Liver (tissue), 9 donors: ENCODE data around the gene ACMSD. TPM values are rescaled to one million over a fixed set of nuclear protein-coding genes. Genes with fewer than 3 reads are reported as not detected.

Source experiments
- DNase-seq: peaks from one replicate; pipeline ENCODE4 v3.0.0-alpha.2; 2017; ENCODE audit warnings: low spot score
- H3K27ac ChIP-seq, 2 donors: one replicate each; pipeline ENCODE4 v1.7.0; 2013; ENCODE audit warnings: inconsistent platforms in 2 of 2, low read length in 2 of 2, control low read depth in 1 of 2, low read depth in 1 of 2, mild to moderate bottlenecking in 1 of 2
- H3K27me3 ChIP-seq, 4 donors: one replicate each; pipeline versions ENCODE4 v1.6.1 to v1.7.0; 2013; ENCODE audit warnings: low read length in 3 of 4, inconsistent platforms in 1 of 4, mild to moderate bottlenecking in 1 of 4, moderate library complexity in 1 of 4; ENCODE audit not compliant: control insufficient read depth in 4 of 4, insufficient read depth in 4 of 4
- H3K36me3 ChIP-seq, 4 donors: one replicate each; pipeline versions ENCODE4 v1.6.1 to v1.7.0; 2013; ENCODE audit warnings: low read length in 3 of 4, mild to moderate bottlenecking in 3 of 4, low read depth in 1 of 4, moderate library complexity in 1 of 4; ENCODE audit not compliant: control insufficient read depth in 4 of 4, insufficient read depth in 3 of 4
- H3K4me1 ChIP-seq, 4 donors: one replicate each; pipeline versions ENCODE4 v1.6.1 to v1.7.0; 2013; ENCODE audit warnings: low read length in 3 of 4, mild to moderate bottlenecking in 3 of 4, moderate library complexity in 1 of 4; ENCODE audit not compliant: control insufficient read depth in 4 of 4, insufficient read depth in 4 of 4
- H3K4me3 ChIP-seq, 3 donors: one replicate each; pipeline versions ENCODE4 v1.6.1 to v1.7.0; 2013; ENCODE audit warnings: low read length in 3 of 3, control low read depth in 1 of 3, low read depth in 1 of 3, mild to moderate bottlenecking in 1 of 3
- H3K9ac ChIP-seq, 2 donors: one replicate each; pipeline ENCODE4 v1.7.0; 2013; ENCODE audit warnings: low read length in 2 of 2, mild to moderate bottlenecking in 2 of 2, moderate library complexity in 2 of 2, control low read depth in 1 of 2, low read depth in 1 of 2
- H3K9me3 ChIP-seq, 4 donors: one replicate each; pipeline versions ENCODE4 v1.6.1 to v1.7.0; 2013; ENCODE audit warnings: low read length in 3 of 4; ENCODE audit not compliant: control insufficient read depth in 4 of 4
- ATF3 ChIP-seq: IDR thresholded peaks from 2 replicates; pipeline ENCODE4 v1.6.1; 2016; ENCODE audit warnings: antibody characterized with exemption
- CTCF ChIP-seq: fragments of 150-350 bp; IDR thresholded peaks from 2 replicates; pipeline ENCODE4 v1.5.1; 2017; ENCODE audit warnings: improper control_type of control experiment, low read depth, low read length; ENCODE audit not compliant: missing input control
- EGR1 ChIP-seq, 2 donors: IDR thresholded peaks; 2 replicates each; pipeline ENCODE4 v1.6.1; 2016 to 2018; ENCODE audit warnings: antibody characterized with exemption in 2 of 2, low read depth in 2 of 2
- FOXA2 ChIP-seq: IDR thresholded peaks from 2 replicates; pipeline ENCODE4 v1.6.1; 2016; ENCODE audit warnings: antibody characterized with exemption
- GABPA ChIP-seq, 2 donors: IDR thresholded peaks in 1 of 2; conservative IDR thresholded peaks in 1 of 2; 2 replicates each; pipeline ENCODE4 v1.6.1; 2016; ENCODE audit warnings: antibody characterized with exemption in 2 of 2, mild to moderate bottlenecking in 1 of 2, moderate library complexity in 1 of 2
- HNF4A ChIP-seq, 2 donors: conservative IDR thresholded peaks; 2 replicates each; pipeline ENCODE4 v1.6.1; 2016; ENCODE audit warnings: antibody characterized with exemption in 2 of 2, mild to moderate bottlenecking in 2 of 2
- HNF4G ChIP-seq: IDR thresholded peaks from 2 replicates; pipeline ENCODE4 v1.6.1; 2016; ENCODE audit warnings: antibody characterized with exemption
- JUND ChIP-seq, 2 donors: IDR thresholded peaks; 2 replicates each; pipeline ENCODE4 v1.6.1; 2016; ENCODE audit warnings: antibody characterized with exemption in 2 of 2
- MAX ChIP-seq: IDR thresholded peaks from 2 replicates; pipeline ENCODE4 v1.6.1; 2016; ENCODE audit warnings: antibody characterized with exemption
- NR2F2 ChIP-seq: IDR thresholded peaks from 2 replicates; pipeline ENCODE4 v1.6.1; 2016; ENCODE audit warnings: antibody characterized with exemption
- RAD21 ChIP-seq, 2 donors: IDR thresholded peaks; 2 replicates each; pipeline ENCODE4 v1.6.1; 2016; ENCODE audit warnings: antibody characterized with exemption in 2 of 2, mild to moderate bottlenecking in 2 of 2
- REST ChIP-seq: IDR thresholded peaks from 2 replicates; pipeline ENCODE4 v1.6.1; 2016; ENCODE audit warnings: antibody characterized with exemption, mild to moderate bottlenecking
- TAF1 ChIP-seq: conservative IDR thresholded peaks from 2 replicates; pipeline ENCODE4 v1.6.1; 2016; ENCODE audit warnings: antibody characterized with exemption, mild to moderate bottlenecking
- YY1 ChIP-seq: IDR thresholded peaks from 2 replicates; pipeline ENCODE4 v1.6.1; 2016; ENCODE audit warnings: antibody characterized with exemption, mild to moderate bottlenecking
- ZBTB33 ChIP-seq: IDR thresholded peaks from 2 replicates; pipeline ENCODE4 v1.6.1; 2016; ENCODE audit warnings: antibody characterized with exemption
- WGBS: extraction: QIAGEN DNeasy Blood & Tissue Kit; methylation state at CpG from one replicate; pipeline ENCODE4 v1.1.7; 2013; 5-methylcytosine and 5-hydroxymethylcytosine counted together
- polyA plus RNA-seq, 2 donors: library from polyadenylated mRNA; stranded (reverse) in 1 of 2; unstranded in 1 of 2; fragments of 200-250 nt in 1 of 2; fragments of >200 nt in 1 of 2; fragmentation: Nextera tagmentation in 1 of 2; extraction: Ambion mirVana in 1 of 2; gene quantifications; one replicate each; pipeline versions ENCODE4 v1.2.1 to v1.2.3, GENCODE V29; 2013 to 2015
- total RNA-seq, 2 donors: library from RNA; depleted of rRNA; stranded (reverse); fragments of >200 nt; gene quantifications; one replicate each; pipeline ENCODE4 v1.2.3, GENCODE V29; 2014
- donor health status: healthy.
- donor health status: healthy.
- donor health status: healthy.
- donor health status: healthy.
- donor health status: healthy.

ACMSD gene
- total and polyA plus RNA-seq, 4 donors: 11.9 to 91.4 (median 75.8) TPM

GRCh38 chr2:134875309-134875708 lies 36.9 kb downstream of the ACMSD start:
- no peak overlapping the region for H3K4me3 ChIP-seq
- no peak overlapping the region for H3K27ac ChIP-seq
- no peaks in the 10 kb centered on the region for H3K27me3 ChIP-seq
- TF ChIP-seq EGR1 (IDR thresholded peaks at IDR 0.05; ENCODE audit: low read depth in 2 of 2) (no peak), YY1 (no peak), FOXA2 (no peak), RAD21 (IDR thresholded peaks at IDR 0.05) (no peak), REST (no peak), GABPA (IDR thresholded peaks at IDR 0.05 in 1 of 2, conservative IDR thresholded peaks at IDR 0.05 in 1 of 2) (no peak), JUND (IDR thresholded peaks at IDR 0.05) (no peak), MAX (no peak), ATF3 (no peak), NR2F2 (no peak)
- no peaks in the 10 kb centered on the region for H3K9me3 ChIP-seq
- H3K4me1 ChIP-seq: peaks cover 0 to 12% (median 6%) of the 10 kb centered on the region in 4 donors
- H3K9ac ChIP-seq: no peak overlapping the region
- WGBS: 32% methylated on average over 1 of the region's 1 CpG
- peaks cover 1 to 62% (median 54%) of the 10 kb centered on the region in 4 donors for H3K36me3 ChIP-seq
- no peak for DNase-seq

- no peak for DNase-seq
- H3K4me1 ChIP-seq: no peaks in the 10 kb centered on the region
- no peaks in the 10 kb centered on the region for H3K27me3 ChIP-seq
- H3K9me3 ChIP-seq: no peaks in the 10 kb centered on the region
- no peak overlapping the region for H3K27ac ChIP-seq
- H3K36me3 ChIP-seq: peaks cover under 1 to 46% (median 35%) of the 10 kb centered on the region in 4 donors
- no peak for TF ChIP-seq MAX
- TF ChIP-seq RAD21 (IDR thresholded peaks at IDR 0.05): no peak
- TF ChIP-seq EGR1 (IDR thresholded peaks at IDR 0.05; ENCODE audit: low read depth in 2 of 2): no peak
- no peak for TF ChIP-seq YY1
- H3K9ac ChIP-seq: no peak overlapping the region
- H3K4me3 ChIP-seq: no peak overlapping the region
Observed at GRCh38 chr2:134882773-134883172, 44.4 kb downstream of the ACMSD start.

- Histone ChIP-seq H3K36me3 (peaks cover 0 to 44% (median 28%) of the 10 kb centered on the region in 4 donors), H3K27me3 (no peaks in the 10 kb centered on the region), H3K27ac (no peak overlapping the region), H3K9me3 (no peaks in the 10 kb centered on the region), H3K4me1 (no peaks in the 10 kb centered on the region), H3K9ac (no peak overlapping the region), H3K4me3 (no peak overlapping the region)
- WGBS: 84% methylated on average over 3 of the region's 3 CpGs
- DNase-seq: no peak
- no peak for TF ChIP-seq HNF4G
- no peak for TF ChIP-seq GABPA (IDR thresholded peaks at IDR 0.05 in 1 of 2, conservative IDR thresholded peaks at IDR 0.05 in 1 of 2)
- no peak for TF ChIP-seq RAD21 (IDR thresholded peaks at IDR 0.05)
- TF ChIP-seq ZBTB33: no peak
- TF ChIP-seq CTCF: no peak
- TF ChIP-seq FOXA2: no peak
- no peak for TF ChIP-seq JUND (IDR thresholded peaks at IDR 0.05)
- TF ChIP-seq NR2F2: no peak
- no peak for TF ChIP-seq TAF1
- no peak for TF ChIP-seq HNF4A (conservative IDR thresholded peaks at IDR 0.05)
Observed at GRCh38 chr2:134883552-134884293, 45.3 kb downstream of the ACMSD start.
